NT2/D1 (cell line): ENCODE data around the gene RD3L.

ENCODE experiments used
- SUZ12 ChIP-seq: IDR thresholded peaks from 2 replicates; pipeline ENCODE4 v1.6.1; 2011; ENCODE audit not compliant: insufficient read length, insufficient read depth; ENCODE audit errors: extremely low read depth
- ZNF274 ChIP-seq: IDR thresholded peaks from 2 replicates; pipeline ENCODE4 v1.6.1; 2011; ENCODE audit warnings: mild to moderate bottlenecking, low read depth, low read length

GRCh38 chr14:103899316-103899715 lies 43.0 kb downstream of the RD3L start:
- TF ChIP-seq ZNF274: no peak
- no peak for TF ChIP-seq SUZ12
